Skin epidermis (tissue), 12 donors: Measurements from ENCODE around the gene RHEX.

Experiments
- H3K27ac ChIP-seq, 21 experiments: fragments of 200-600 bp; sonication (generic) in 11 of 21; one replicate each; pipeline ENCODE4 v1.5.0; 2020; ENCODE audit warnings: mild to moderate bottlenecking in 3 of 21, inconsistent platforms in 2 of 21, moderate library complexity in 2 of 21
- H3K4me3 ChIP-seq, 7 experiments: fragments of 200-600 bp; sonication (generic) in 2 of 7; one replicate each; pipeline ENCODE4 v1.5.0; 2020; ENCODE audit warnings: inconsistent platforms in 2 of 7, mild to moderate bottlenecking in 2 of 7, moderate library complexity in 1 of 7

RHEX gene

DNA sequence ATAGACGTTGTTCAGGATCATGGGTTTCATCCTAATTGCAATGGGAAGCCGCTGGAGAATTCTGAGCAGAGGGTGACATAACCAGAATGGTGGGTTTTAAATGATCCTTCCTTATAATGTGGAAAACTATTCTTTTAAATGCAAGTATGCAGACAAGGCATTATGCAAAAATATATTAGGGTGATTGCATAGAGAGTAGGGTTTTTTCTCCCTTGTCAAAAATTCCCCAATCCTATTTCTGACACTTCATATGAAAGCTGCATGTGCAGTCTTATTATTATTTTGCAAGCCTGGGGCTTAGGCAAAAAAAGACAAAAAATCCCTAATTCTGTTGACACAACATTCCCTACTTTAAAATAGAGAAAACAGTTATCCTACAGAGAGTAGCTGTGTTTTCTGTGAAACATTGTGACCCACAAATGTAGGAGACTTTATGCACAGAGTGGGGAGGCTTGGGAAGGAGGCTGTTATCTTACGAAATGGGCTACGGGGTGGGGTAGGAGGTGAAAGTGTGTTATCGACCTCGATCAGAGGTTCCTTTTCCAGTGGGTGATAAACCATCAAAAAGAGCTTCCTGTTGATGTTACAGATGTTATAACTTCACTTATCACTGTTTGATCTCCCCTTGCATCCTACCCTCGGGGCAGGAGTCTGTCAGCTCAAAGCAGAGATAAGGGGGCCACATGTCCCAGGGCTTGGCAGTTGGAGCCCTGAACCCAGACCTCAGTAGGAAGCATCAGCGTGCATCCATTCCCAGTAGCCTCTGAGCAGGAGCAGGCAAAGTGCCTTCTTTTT lies 27.2 kb downstream of the RHEX start:
- no peak overlapping the region for H3K4me3 ChIP-seq
- H3K27ac ChIP-seq = no peak overlapping the region

DNA sequence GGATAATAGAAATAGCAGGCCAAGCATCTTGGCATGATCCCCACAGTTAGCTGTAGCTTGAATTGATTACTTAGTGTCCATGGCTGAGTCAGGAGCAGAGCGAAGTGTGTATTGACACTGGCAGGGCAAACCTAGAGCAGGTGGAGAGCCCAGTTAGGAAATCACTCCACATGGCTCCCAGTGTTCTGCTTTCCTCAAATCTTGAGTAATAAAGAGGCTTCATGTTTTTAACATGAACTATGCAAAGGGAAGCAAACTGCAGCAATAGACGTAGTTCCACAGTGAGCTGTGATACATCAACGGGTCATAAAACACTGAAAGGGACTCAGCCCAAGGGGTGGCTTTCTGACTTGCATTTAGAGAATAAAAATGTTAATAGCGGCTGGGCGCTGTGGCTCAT lies 28.9 kb downstream of the RHEX start:
- H3K4me3 ChIP-seq = no peak overlapping the region
- no peak overlapping the region for H3K27ac ChIP-seq

DNA sequence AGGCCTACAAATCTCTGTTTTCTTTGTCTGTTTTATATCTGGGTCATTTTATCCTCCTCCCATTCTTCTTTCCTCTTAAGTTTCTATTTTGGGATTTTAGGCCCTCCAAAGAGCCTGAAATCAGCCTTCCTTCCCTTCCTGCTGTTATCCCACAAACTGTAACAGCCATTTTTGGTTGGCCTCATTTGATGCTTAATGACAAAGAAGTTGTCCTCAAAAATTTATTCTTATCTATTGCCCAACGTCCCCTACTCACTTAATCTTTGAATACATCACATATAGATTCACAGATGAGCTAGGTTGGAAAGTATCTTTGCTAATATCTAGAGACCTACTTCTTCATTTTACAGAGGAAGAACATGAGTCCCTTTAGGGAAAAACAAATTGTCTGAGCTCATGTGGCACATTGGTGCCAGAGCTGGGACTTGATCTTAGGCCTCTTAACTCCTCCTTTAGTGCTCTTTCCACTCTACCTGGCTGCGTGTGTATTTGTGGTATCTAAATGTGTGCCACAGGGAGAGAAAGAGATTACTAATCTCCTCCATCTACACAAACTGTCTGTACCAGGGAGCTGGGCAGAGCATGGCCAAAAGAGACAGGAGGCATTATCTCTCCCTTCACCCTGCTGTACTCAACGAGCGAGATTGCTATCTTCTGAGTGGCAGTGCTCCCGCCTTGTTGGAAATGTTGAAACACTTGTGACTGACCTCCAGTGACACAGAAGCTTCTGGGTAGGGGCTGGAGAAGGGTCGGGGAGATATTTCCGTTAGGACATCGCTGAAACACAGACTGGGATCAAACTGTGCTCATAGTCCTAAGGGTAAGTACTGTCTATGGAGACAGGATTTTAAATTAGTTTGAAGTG lies 30.1 kb downstream of the RHEX start:
- H3K4me3 ChIP-seq = no peak overlapping the region
- H3K27ac ChIP-seq = peak overlapping the region in 1 of 21 experiments; percentile 17

DNA sequence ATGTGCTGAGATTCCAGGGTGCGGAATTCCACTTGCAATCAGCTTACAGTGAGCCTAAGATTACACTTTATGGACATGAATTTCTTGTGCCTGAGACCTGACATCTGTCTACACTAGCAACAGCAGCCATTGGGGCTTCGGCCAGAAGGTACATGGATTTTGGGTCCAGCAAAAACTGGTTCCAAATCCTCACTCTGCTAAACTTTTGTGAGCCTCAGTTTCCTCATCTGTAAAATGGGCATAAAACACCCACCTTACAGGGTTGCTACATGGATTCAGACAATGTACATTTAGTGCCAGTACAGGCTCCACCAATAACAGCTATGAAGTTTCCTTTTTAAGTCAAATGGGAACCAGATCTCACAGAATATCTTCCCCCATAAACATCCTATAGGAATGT lies 30.8 kb downstream of the RHEX start:
- H3K27ac ChIP-seq = no peak overlapping the region
- H3K4me3 ChIP-seq = no peak overlapping the region

DNA sequence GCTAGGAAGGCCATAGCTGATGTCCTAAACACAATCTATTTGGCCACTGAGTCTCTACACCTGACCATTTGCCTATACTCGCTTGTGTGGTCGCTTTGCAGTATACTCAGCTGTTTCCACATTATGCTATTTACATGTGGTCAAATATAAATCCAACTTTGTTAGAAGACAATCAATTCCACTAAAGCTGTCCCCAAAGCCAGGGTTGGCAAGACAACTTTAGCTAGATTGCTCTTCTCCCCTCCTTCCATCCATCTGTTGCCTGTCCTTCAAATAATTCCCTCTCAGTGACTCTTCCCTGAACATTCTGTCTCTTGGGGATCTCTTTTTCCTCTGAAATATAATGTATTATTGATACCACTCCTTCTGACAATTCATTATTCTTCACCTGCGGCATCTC lies 34.1 kb downstream of the RHEX start:
- Histone ChIP-seq H3K27ac (no peak overlapping the region), H3K4me3 (no peak overlapping the region)

DNA sequence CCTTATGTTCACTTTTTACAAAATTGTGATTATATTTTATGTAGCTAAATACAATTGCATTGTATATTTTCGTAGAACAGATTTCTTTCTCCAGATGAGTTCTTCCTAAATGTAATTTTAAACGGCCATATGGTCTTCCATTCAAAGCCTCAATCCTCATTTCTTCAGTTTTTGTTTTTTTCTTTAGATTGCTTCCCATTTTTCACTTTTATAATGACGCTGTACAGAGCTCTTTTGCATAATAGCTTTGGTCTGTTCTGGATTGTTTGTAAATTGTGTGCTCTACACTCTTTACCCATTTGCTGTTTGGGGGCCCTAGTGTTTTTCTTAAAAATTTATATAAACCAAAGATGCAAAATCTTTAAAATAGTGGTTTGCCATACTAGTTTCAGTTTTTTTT lies 36.4 kb downstream of the RHEX start:
- no peak overlapping the region for H3K4me3 ChIP-seq
- no peak overlapping the region for H3K27ac ChIP-seq

DNA sequence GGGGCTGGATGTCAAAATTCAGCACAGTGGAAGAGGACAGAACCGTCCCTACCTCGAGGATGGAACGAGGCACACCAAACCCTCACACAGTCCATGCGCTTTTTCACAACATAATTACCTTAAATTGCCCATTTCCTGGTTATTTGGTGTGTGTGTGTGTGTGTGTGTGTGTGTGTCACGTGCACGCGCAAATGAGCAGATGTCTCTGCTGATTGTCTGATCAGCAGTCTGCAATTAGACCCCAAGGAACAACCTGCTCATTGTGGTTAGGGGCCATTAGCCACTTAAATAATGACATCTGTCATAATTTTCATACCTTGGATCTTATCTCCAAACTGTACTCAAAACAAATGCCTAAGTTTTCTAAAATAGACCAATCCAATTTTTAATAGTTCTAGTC lies 41.1 kb downstream of the RHEX start:
- H3K27ac ChIP-seq = no peak overlapping the region
- no peak overlapping the region for H3K4me3 ChIP-seq

DNA sequence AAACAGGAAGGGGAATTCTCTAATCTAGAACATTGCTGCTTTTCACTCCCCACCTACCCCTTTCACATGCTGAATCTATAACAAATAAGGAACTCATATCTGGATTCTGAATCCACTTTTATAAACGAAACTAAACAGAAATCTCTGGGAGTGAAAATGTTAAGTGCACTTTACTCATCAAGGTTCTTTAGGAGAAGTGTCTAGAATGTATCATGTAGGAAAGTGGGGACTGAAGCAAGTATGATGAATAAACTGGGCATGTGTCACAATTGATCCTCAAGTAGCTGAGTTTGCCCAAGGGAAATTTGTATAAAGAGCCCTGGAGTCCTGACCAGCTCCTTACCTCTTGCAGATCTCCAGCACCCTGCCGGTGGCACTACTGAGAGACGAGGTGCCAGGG lies 44.4 kb downstream of the RHEX start:
- Histone ChIP-seq H3K4me3 (no peak overlapping the region), H3K27ac (no peak overlapping the region)

DNA sequence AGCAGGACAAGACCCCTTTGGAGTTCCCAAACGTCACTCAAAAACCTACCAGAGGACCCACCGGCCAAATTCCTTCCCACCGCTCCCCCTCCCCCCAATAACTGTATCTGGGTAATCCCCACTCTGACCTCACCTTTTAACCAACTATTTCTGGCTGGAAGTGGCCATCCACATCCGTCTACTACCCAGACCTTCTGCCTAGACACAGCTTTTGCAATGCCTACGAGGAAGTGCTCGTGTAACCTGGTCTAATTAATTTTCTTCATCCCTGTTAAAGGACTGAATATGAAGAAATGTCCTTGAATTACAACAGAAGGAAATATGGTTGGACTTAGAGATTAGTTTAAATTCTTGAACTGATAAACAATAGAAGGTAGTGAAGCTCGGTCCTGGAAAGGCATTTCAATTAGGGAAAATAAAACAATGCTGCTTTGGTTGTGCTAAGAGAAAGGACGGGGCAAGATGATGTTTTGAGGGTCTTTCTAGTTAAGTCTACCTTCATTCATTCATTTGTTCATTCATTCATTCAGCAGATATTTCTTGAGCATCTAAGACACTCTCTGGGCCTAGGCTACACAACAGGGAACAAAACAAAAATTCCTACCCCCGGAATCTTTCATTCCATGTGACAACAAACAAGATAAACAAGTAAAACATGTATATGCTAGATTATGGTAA lies 45.4 kb downstream of the RHEX start:
- Histone ChIP-seq H3K4me3 (no peak overlapping the region), H3K27ac (no peak overlapping the region)

DNA sequence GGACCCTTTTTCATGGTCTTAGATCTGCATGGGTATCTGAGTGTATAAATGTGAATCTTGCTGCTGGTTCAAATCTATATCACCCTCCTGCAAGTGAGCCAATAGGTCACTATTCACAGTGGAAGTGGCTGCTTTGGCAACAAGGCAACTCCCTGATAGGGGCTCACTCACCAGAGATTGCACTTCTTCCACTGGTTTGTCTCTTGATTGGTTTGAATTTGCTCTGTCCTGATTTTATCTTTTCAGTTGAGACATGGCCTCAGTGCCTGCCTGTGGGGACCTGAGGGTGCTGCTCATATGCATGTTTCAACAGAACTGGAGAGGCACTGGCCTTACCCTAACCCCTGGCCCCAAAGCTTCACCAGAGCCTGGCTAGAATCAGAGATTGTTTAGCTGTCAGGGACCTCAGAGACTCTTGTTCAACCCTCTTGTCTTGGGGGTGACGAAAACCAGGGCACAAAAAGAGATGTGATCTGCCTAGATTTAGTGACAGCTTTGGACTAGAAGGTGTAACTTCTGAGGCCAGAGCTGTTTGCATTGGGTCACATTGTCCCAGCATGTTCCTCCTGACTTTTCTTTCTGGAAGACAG lies 47.3 kb downstream of the RHEX start:
- Histone ChIP-seq H3K4me3 (no peak overlapping the region), H3K27ac (peak overlapping the region in 2 of 21 experiments; percentile 15 to 18)

DNA sequence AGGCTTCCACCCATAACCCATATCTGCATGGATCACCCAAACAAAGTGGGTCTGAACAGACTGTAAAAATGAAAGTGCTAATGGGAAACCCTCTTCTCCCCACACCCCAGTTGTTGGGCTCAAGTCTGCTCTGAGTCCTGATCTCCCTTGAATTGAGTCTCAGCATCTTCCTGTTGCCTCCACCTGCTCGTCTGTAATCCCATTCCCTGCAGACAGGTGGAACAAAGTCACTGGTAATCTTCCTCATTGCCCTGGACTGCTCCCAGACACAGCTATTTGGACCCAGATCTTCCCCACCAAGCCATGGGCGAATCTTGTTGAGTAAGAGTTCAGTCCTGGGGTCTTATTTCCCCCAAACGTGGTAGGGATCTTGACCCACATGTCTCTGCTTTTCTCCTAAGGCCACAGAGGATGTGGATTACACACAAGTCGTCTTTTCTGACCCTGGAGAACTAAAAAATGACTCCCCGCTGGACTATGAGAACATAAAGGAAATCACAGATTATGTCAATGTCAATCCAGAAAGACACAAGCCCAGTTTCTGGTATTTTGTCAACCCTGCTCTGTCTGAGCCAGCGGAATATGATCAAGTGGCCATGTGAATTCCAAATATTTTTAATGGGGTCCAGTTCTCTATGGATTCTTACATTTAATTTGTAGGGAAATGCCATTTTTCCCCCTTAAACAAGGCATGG lies 48.5 kb downstream of the RHEX start:
- peak overlapping the region in 1 of 21 experiments; percentile 18 for H3K27ac ChIP-seq

DNA sequence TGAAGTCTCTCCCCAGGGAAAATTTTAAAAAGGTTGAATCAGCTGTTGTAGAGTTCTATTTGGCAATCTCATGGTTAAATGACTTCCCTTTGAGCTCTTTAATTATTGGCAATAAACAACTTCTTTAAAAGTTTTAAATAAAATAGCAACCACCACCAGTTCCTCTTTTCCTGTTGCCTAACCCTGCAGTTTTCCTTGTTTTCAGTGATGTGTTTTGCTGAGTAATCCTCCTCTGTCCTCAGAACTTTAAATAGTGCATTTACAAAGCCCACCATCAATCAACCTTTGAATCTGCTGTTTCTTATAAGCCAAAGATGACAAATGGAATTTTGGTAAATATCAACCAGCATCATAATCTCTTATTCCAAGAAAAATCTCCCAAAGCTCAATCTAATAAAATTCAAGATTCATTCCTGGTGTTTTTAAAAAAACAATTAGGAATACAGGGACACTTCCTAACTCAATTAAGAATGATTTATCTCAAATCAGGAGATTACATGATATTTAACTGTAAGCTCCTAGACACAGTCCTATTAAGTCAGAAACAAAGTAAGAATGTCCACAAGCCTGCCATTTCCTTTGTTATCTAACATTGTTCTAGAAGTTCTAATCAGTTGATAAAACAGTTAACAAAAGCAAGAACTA lies 49.4 kb downstream of the RHEX start:
- no peak overlapping the region for H3K4me3 ChIP-seq
- no peak overlapping the region for H3K27ac ChIP-seq

More for the DNA sequence above, 48.5 kb downstream of the RHEX start:
- no peak overlapping the region for H3K4me3 ChIP-seq

DNA sequence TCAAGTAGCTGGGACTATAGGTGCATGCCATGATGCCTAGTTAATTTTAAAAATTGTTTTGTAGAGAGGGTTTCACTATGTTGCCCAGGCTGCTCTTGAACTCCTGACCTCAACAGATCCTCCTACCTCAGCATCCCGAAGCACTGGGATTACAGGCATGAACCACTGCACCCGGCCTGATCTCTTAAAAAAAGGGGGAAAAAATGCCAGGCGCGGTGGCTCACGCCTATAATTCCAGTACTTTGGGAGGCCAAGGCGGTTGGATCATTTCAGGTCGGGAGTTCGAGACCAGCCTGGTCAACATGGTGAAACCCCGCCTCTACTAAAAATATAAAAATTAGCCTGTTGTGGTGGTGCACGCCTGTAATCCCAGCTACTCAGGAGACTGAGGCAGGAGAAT lies 51.0 kb downstream of the RHEX start:
- Histone ChIP-seq H3K27ac (no peak overlapping the region), H3K4me3 (no peak overlapping the region)

DNA sequence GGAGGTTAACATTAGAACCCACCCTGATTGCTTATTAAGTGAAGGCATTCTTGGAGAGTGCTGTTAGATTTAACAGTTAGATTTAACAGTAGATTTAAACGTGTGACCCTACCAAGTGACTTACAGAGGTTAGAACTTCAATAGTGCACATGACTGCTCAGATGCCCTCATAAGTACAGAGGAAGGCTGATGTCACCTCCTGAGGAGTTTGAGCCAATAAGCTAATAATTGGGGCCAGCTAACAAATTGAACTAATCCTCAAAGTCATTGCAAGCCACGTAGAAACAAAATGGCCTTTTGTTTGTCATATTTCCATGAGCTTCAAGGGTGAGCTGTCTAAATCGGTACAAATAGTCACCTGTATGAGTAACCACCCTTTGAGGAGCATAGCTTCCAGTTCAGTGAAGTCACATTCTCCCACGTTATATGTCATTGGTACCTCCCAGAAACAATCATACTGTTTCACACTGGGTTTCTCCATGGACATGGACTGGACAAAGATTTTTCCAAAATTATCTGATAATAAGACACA lies 52.6 kb downstream of the RHEX start:
- no peak overlapping the region for H3K27ac ChIP-seq
- no peak overlapping the region for H3K4me3 ChIP-seq

DNA sequence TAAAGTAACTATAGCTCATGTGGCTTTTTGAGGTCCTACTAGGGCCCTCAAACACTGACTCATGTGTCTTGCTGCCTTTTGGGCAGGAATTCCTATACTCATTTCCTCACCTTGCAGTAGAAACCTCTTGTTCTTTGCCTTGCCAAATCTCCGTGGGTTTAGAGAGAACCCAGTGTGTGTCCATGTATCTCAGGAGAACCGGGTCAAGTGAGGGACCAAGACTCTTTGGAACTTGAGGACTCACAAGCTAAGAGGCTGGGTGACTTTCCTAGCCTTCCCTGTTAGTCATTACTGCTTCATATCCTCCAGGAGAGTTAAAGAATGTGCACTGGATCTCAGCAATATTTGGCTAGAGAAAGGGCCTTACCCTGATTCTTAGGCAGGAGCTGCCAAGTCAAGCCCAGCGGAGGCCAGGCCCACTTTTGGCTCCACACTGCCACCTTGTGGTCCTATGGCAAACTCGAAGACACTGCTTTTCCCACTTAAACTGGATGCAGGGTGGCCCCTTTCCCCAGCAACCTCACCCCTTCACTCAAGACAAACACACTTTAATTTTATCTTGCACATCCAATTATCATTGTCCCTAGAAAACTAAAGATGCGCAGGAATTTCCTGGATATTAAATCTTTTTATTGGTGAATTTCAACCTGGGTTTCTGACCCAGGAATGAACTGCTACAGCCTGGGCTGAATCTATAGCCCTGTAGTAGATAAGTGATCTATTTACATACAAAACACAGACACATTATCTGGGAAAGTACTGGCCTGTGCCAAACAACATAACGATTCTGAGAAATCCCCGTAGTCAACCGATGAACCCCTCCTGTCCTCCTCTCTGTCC lies 53.6 kb downstream of the RHEX start:
- no peak overlapping the region for H3K4me3 ChIP-seq
- H3K27ac ChIP-seq = peak overlapping the region in 2 of 21 experiments; percentile 28 to 58

DNA sequence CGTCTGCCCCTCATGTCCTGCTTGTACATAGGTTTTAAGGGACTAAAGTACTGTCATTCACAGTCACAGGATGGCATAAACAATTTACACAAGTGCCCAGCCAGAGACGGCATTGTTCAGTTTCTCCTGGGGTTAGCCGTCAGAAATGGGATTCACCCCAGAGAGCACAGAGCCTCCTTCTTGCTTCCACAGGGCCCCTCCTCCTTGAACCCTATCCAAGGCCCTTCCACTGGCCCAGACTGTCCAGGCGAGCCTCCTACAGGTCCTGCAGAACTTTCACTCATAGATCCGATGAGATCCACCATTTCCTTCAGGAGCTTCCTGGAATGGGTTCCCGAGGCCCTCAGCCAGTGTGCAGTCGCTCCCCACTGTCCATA lies 54.2 kb downstream of the RHEX start:
- H3K27ac ChIP-seq = no peak overlapping the region
- H3K4me3 ChIP-seq = no peak overlapping the region

DNA sequence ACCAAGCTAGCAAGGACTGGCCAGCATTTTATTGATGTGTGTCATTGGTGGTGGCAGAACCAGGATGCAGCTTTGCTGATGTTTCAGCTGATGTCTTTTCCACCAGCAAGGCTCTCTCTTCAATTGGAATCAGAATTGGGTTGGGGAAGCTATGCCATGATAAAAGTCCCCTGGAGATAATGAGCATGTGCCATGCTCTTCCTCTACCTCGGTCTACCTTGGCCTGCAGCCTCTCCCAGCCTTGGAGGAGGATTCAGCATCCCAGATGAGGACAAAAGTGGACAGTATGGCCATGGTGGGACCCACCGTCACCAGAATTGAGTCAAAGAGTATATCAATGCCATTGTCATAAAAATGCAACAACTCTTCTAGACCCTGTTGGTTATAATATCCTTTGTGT lies 55.7 kb downstream of the RHEX start:
- Histone ChIP-seq H3K27ac (no peak overlapping the region), H3K4me3 (no peak overlapping the region)

DNA sequence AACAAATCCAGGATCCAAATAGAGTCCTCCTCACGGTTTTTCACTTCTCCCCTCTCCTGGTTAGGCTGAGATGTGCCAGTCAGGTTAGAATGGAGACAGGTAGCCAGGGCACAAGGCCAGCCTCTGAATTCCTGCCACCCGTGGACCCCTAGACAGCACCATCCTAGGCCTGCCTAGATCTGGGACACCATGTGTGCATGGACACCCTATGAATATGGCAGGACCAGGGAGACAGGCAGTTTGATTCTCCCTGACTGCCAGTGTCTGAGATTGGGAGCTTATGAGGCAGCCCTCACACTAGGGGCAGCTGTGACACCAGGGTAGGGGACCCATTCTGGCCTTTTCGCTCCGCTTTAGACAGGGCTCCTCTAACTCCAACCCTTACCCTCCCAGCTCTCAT lies 56.7 kb downstream of the RHEX start:
- Histone ChIP-seq H3K27ac (no peak overlapping the region), H3K4me3 (no peak overlapping the region)
